Right lobe of liver (tissue), 6 donors: Measurements from ENCODE around the gene FOXK2. TPM values are rescaled to one million over a fixed set of nuclear protein-coding genes. Genes with fewer than 3 reads are reported as not detected.

Experiments
- ATAC-seq, 4 donors: fragments of 200-7000 bp; cut with Tn5 transposase; one replicate each; pipeline ENCODE4 v1.9.1; 2020; ENCODE audit warnings: mild to moderate bottlenecking in 4 of 4, moderate library complexity in 4 of 4
- DNase-seq, 3 donors: peaks; one replicate each; pipeline ENCODE4 v3.0.0-alpha.2; 2020
- H3K27ac ChIP-seq, 3 donors: fragments of 200-600 bp; one replicate each; pipeline ENCODE4 v1.8.0; 2022
- H3K27me3 ChIP-seq, 2 donors: fragments of 200-600 bp; one replicate each; pipeline ENCODE4 v1.8.0; 2022
- H3K36me3 ChIP-seq, 4 donors: fragments of 200-600 bp; sonication (generic) in 1 of 4; one replicate each; pipeline versions ENCODE4 v1.5.1 to v1.8.0; 2017 to 2022; ENCODE audit warnings: control low read depth in 1 of 4
- H3K4me1 ChIP-seq, 4 donors: fragments of 200-600 bp; sonication (generic) in 1 of 4; one replicate each; pipeline versions ENCODE4 v1.5.1 to v1.8.0; 2017 to 2022; ENCODE audit warnings: control low read depth in 1 of 4
- H3K4me3 ChIP-seq, 3 donors: fragments of 200-600 bp; one replicate each; pipeline ENCODE4 v1.8.0; 2022
- H3K9me3 ChIP-seq, 4 donors: fragments of 200-600 bp; sonication (generic) in 1 of 4; one replicate each; pipeline versions ENCODE4 v1.5.1 to v1.8.0; 2017 to 2022; ENCODE audit warnings: control low read depth in 1 of 4
- POLR2A ChIP-seq: fragments of 450-650 bp; IDR thresholded peaks from one replicate; pipeline ENCODE4 v1.6.1; 2017; ENCODE audit warnings: antibody characterized with exemption, mild to moderate bottlenecking
- WGBS: methylation state at CpG from one replicate; pipeline ENCODE4 v1.1.6; 2018; ENCODE audit warnings: low coverage, low lambda C conversion rate; ENCODE audit not compliant: insufficient coverage; ENCODE audit errors: missing lambda C conversion rate; 5-methylcytosine and 5-hydroxymethylcytosine counted together
- intact Hi-C, 2 donors: fragments of 100-400 bp; cut with DNase I; formaldehyde crosslinking; loops; one replicate each; pipeline versions ENCODE4 v1.11.2 to v1.14.1; 2022
- total RNA-seq, 6 experiments: library from RNA; depleted of rRNA in 2 of 6; stranded (reverse); fragments of >200 nt in 2 of 6; fragmentation: NEBNext Ultra II Directional in 3 of 6; extraction: Animal tissue kit (Norgen Biotek cat#: 25700) in 3 of 6; gene quantifications; one replicate each; pipeline versions ENCODE4 v1.1.0 to v1.2.4, GENCODE V29; 2016 to 2023
- TF ChIP-seq, protein P1 (sequence below), 4 donors: fragments of 200-600 bp in 3 of 4; fragments of 450-650 bp in 1 of 4; IDR thresholded peaks; one replicate each; pipeline versions ENCODE4 v1.5.1 to v1.8.0; 2016 to 2022; ENCODE audit warnings: antibody characterized with exemption in 4 of 4, mild to moderate bottlenecking in 2 of 4
- donor health status: DM: no; HTN: yes; CAD: no.
- donor health status: DM: no; HTN: no; CAD: no.
- donor health status: DM: no; HTN: no; CAD: no.
- donor health status: DM: no; HTN: yes; CAD: no.
- donor health status: DM: no; HTN: yes; CAD: no.

FOXK2 gene
- total RNA-seq, 6 experiments from 2014 or later: 14.1 to 20.5 (median 16.1) TPM

GRCh38 chr17:82568997-82569393 is 49.5 kb downstream of the FOXK2 start:
- DNase-seq (no peak), ATAC-seq (peak in 1 of 4 donors; percentile 6)
- peaks cover 0 to 31% (median 12%) of the 10 kb centered on the region in 4 donors for H3K4me1 ChIP-seq
- TF ChIP-seq, protein P1, sequence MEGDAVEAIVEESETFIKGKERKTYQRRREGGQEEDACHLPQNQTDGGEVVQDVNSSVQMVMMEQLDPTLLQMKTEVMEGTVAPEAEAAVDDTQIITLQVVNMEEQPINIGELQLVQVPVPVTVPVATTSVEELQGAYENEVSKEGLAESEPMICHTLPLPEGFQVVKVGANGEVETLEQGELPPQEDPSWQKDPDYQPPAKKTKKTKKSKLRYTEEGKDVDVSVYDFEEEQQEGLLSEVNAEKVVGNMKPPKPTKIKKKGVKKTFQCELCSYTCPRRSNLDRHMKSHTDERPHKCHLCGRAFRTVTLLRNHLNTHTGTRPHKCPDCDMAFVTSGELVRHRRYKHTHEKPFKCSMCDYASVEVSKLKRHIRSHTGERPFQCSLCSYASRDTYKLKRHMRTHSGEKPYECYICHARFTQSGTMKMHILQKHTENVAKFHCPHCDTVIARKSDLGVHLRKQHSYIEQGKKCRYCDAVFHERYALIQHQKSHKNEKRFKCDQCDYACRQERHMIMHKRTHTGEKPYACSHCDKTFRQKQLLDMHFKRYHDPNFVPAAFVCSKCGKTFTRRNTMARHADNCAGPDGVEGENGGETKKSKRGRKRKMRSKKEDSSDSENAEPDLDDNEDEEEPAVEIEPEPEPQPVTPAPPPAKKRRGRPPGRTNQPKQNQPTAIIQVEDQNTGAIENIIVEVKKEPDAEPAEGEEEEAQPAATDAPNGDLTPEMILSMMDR (IDR thresholded peaks at IDR 0.05): no peak
- no peak for TF ChIP-seq POLR2A
- H3K9me3 ChIP-seq: no peaks in the 10 kb centered on the region
- H3K27me3 ChIP-seq: no peaks in the 10 kb centered on the region
- 88% methylated on average over 7 of the region's 10 CpGs for WGBS
- intact Hi-C loops: no loop called here
- H3K27ac ChIP-seq: peak overlapping the region in 2 of 3 donors; percentile 43 to 65
- no peak overlapping the region for H3K4me3 ChIP-seq
- peaks cover 0 to 43% (median 13%) of the 10 kb centered on the region in 4 donors for H3K36me3 ChIP-seq

GRCh38 chr17:82569621-82570020 is 50.1 kb downstream of the FOXK2 start:
- peaks cover 0 to 27% (median 12%) of the 10 kb centered on the region in 4 donors for H3K4me1 ChIP-seq
- ATAC-seq (no peak), DNase-seq (no peak)
- H3K27ac ChIP-seq: peak overlapping the region in 1 of 3 donors; percentile 65
- no peak for TF ChIP-seq POLR2A
- TF ChIP-seq, protein P1 (IDR thresholded peaks at IDR 0.05): no peak
- H3K36me3 ChIP-seq: peaks cover 0 to 46% (median 17%) of the 10 kb centered on the region in 4 donors
- WGBS: 82% methylated on average over 6 of the region's 11 CpGs
- no peak overlapping the region for H3K4me3 ChIP-seq
- H3K9me3 ChIP-seq: no peaks in the 10 kb centered on the region
- H3K27me3 ChIP-seq: no peaks in the 10 kb centered on the region
- intact Hi-C loops: no loop called here

DNA sequence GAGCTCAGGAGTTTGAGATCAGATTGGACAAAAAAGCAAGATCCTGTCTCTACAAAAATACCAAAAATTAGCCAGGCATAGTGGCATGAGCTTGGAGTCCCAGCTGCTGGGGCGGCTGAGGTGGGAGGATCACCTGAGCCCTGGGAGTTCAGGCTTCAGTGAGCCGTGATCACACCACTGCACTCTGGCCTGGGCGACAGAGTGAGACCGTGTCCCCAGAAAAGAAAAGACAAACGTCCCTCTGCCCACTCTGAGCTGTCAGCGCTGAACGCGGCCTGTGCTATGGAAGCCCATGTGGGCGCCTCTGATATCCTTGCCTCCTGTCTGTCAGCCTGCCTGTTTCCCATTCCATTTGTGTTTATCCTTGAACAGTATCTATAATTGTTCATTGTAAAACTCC is 50.7 kb downstream of the FOXK2 start:
- Histone ChIP-seq H3K9me3 (no peaks in the 10 kb centered on the region), H3K4me3 (no peak overlapping the region), H3K4me1 (peaks cover 0 to 27% (median 12%) of the 10 kb centered on the region in 4 donors), H3K36me3 (peaks cover 0 to 47% (median 16%) of the 10 kb centered on the region in 4 donors), H3K27ac (no peak overlapping the region), H3K27me3 (no peaks in the 10 kb centered on the region)
- ATAC-seq (no peak), DNase-seq (peak in 1 of 3 donors; percentile 34)
- intact Hi-C loops: no loop called here
- WGBS: 100% methylated on average over 1 of the region's 9 CpGs
- TF ChIP-seq, protein P1 (IDR thresholded peaks at IDR 0.05): no peak
- no peak for TF ChIP-seq POLR2A

DNA sequence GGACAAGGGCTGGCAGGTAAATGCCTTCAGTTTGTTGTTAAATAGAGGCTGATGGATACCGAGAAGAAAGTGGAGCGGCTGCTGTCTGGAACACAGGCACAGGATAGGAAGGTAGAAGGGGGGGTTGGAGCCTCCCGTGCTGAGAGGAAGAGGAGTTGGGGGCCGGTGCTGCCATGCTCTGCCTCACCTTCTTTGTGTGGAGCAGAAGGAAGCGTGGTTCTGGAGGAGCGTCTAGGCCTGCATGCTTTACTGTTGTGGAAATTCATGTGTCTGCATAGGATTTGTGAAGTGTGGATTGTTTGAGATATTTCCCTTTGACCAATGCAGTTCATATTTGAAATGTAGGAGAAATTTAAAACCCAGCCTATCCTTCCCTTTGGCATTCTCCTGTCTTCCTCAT is 52.3 kb downstream of the FOXK2 start:
- no peak for TF ChIP-seq POLR2A
- TF ChIP-seq, protein P1 (IDR thresholded peaks at IDR 0.05): no peak
- H3K4me1 ChIP-seq: peaks cover 0 to 19% (median 10%) of the 10 kb centered on the region in 4 donors
- peaks cover 0 to 44% (median 14%) of the 10 kb centered on the region in 4 donors for H3K36me3 ChIP-seq
- ATAC-seq: no peak
- H3K27me3 ChIP-seq: no peaks in the 10 kb centered on the region
- peak in 1 of 3 donors; percentile 27 for DNase-seq
- no peaks in the 10 kb centered on the region for H3K9me3 ChIP-seq
- 92% methylated on average over 3 of the region's 6 CpGs for WGBS
- intact Hi-C loops: no loop called here
- no peak overlapping the region for H3K4me3 ChIP-seq
- no peak overlapping the region for H3K27ac ChIP-seq
